ENCODE data around the gene CPNE5.

GRCh38 chr6:36825452-36825851, 13.8 kb downstream of the CPNE5 start:
- TF ChIP-seq POLR2A (IDR thresholded peaks at IDR 0.05) (no peak), CTCF (IDR thresholded peaks at IDR 0.05) (no peak)
